Ovary (tissue), 9 donors: ENCODE results near the gene NR1D1. TPM values are rescaled to one million over a fixed set of nuclear protein-coding genes. Genes with fewer than 3 reads are reported as not detected.
A peak's percentile ranks its signal among the peaks of the same experiment; 100 is the strongest.

Experiments used
- DNase-seq, 5 donors: peaks; one replicate each; pipeline ENCODE4 v3.0.0-alpha.2; 2019 to 2020
- H3K27ac ChIP-seq, 2 donors: fragments of 200-600 bp; one replicate each; pipeline versions ENCODE4 v1.5.1 to v1.8.0; 2019 to 2022
- H3K27me3 ChIP-seq: fragments of 200-600 bp; one replicate; pipeline ENCODE4 v1.8.0; 2022
- H3K36me3 ChIP-seq: fragments of 200-600 bp; sonication (generic); one replicate; pipeline ENCODE4 v1.5.1; 2019
- H3K4me1 ChIP-seq: one replicate; pipeline ENCODE4 v1.8.1; 2013; ENCODE audit warnings: mild to moderate bottlenecking, moderate library complexity; ENCODE audit not compliant: insufficient read depth
- H3K4me3 ChIP-seq: fragments of 200-600 bp; sonication (generic); one replicate; pipeline ENCODE4 v1.5.1; 2017
- H3K9me3 ChIP-seq, 2 donors: fragments of 200-600 bp in 1 of 2; sonication (generic) in 1 of 2; one replicate each; pipeline versions ENCODE4 v1.5.1 to v1.8.1; 2013 to 2019; ENCODE audit warnings: mild to moderate bottlenecking in 1 of 2, moderate library complexity in 1 of 2
- EP300 ChIP-seq: sonication (generic); formaldehyde crosslinking; IDR thresholded peaks from one replicate; pipeline ENCODE4 v1.6.1; 2017; ENCODE audit warnings: antibody characterized with exemption
- POLR2A ChIP-seq: fragments of 450-650 bp; IDR thresholded peaks from one replicate; pipeline ENCODE4 v1.6.1; 2017; ENCODE audit warnings: antibody characterized with exemption, mild to moderate bottlenecking, moderate library complexity
- WGBS, 3 donors: extraction: QIAGEN DNeasy Blood & Tissue Kit in 1 of 3; methylation state at CpG; one replicate each; pipeline versions ENCODE4 v1.1.5 to v1.1.7; 2013 to 2017; 5-methylcytosine and 5-hydroxymethylcytosine counted together
- intact Hi-C, 4 donors: fragments of 100-400 bp; cut with DNase I; formaldehyde crosslinking; loops; one replicate each; pipeline versions ENCODE4 v1.11.0 to v1.15.1; 2022 to 2023
- polyA plus RNA-seq, 2 donors: library from polyadenylated mRNA; stranded (reverse); fragments of 200-250 nt in 1 of 2; fragments of 350-450 nt in 1 of 2; fragmentation: Illumina TruSeq in 1 of 2; extraction: RNeasy Lipid Tissue Mini Kit (QIAGEN cat#74804) in 1 of 2; gene quantifications; one replicate each; pipeline ENCODE4 v1.2.3, GENCODE V29; 2013 to 2014
- total RNA-seq, 7 donors: library from RNA; depleted of rRNA in 2 of 7; stranded (reverse); fragments of >200 nt in 2 of 7; fragmentation: NEBNext Ultra II Directional in 3 of 7; extraction: Animal tissue kit (Norgen Biotek cat#: 25700) in 3 of 7; gene quantifications; one replicate each; pipeline versions ENCODE4 v1.1.0 to v1.2.4, GENCODE V29; 2016 to 2023
- TF ChIP-seq, protein P1 (sequence below), 3 donors: fragments of 450-650 bp in 2 of 3; fragments of 200-600 bp in 1 of 3; IDR thresholded peaks; one replicate each; pipeline versions ENCODE4 v1.5.1 to v1.8.0; 2016 to 2022; ENCODE audit warnings: antibody characterized with exemption in 3 of 3, mild to moderate bottlenecking in 1 of 3
- donor health status: DM: no; HTN: no; CAD: no; lungs with moderate emphysema.
- donor health status: DM: no; HTN: no; CAD: no.
- donor health status: Bipolar disorder and iron deficiency.
- donor health status: DM: yes; HTN: yes; CAD: no.
- donor health status: DM: no; HTN: no; CAD: no.
- donor health status: DM: yes; HTN: yes; CAD: no.

The NR1D1 gene
- total and polyA plus RNA-seq, 9 donors, result 10.7 to 73.8 (median 23.7) TPM

DNA sequence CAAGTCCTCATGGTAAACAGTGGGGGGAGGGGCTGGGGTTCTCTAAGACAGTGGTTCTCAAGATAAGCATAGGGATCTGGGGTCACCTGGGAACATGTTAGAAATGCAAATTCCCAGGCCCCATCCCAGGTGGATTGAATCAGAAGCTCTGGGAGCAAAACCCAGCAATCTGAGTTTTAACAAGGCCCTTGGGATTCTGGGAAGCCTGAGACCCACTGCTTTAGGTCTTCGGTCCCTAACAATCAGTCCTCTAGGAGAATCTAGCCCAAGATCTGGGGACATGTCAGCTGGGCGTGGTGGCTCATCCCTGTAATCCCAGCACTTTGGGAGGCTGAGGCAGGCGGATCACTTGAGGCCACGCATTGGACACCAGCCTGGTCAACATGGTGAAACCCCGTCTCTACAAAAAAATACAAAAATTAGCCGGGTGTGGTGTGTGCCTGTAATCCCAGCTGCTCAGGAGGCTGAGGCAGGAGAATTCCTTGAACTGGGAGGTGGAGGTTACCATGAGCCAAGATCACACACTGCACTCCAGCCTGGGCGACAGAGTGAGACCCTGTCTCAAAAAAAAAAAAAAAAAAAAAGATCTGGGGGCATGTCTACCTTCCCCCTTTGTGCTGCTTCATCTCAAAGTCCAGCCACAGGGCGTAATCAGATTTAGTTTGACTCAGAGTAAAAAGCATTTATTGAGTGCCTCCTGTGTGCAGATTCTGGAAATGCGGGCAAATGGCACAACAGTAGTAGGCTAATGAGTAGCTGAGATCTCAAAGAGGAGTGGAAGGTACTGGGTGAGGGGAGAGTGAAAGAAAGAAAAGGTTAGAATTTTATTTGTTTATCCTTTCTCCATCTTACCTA lies 8.8 kb upstream of the NR1D1 start:
- Histone ChIP-seq H3K36me3 (no peaks in the 10 kb centered on the region), H3K27me3 (no peaks in the 10 kb centered on the region), H3K9me3 (no peaks in the 10 kb centered on the region), H3K4me1 (peaks cover 46% of the 10 kb centered on the region), H3K27ac (peak overlapping the region; percentile 89 to 91), H3K4me3 (no peak overlapping the region)
- no peak for TF ChIP-seq POLR2A
- TF ChIP-seq, protein P1, sequence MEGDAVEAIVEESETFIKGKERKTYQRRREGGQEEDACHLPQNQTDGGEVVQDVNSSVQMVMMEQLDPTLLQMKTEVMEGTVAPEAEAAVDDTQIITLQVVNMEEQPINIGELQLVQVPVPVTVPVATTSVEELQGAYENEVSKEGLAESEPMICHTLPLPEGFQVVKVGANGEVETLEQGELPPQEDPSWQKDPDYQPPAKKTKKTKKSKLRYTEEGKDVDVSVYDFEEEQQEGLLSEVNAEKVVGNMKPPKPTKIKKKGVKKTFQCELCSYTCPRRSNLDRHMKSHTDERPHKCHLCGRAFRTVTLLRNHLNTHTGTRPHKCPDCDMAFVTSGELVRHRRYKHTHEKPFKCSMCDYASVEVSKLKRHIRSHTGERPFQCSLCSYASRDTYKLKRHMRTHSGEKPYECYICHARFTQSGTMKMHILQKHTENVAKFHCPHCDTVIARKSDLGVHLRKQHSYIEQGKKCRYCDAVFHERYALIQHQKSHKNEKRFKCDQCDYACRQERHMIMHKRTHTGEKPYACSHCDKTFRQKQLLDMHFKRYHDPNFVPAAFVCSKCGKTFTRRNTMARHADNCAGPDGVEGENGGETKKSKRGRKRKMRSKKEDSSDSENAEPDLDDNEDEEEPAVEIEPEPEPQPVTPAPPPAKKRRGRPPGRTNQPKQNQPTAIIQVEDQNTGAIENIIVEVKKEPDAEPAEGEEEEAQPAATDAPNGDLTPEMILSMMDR (IDR thresholded peaks at IDR 0.05), result peak in 1 of 3 donors; percentile 10
- WGBS, 3 donors, result 91 to 92% (median 92%) methylated on average over 9 of the region's 9 CpGs
- intact Hi-C loops, result loop anchor here in 2 of 4 donors (5.0 kb wide), 2 partner anchors 37 to 47 kb away; partner anchors contain the start of gene THRA (in 1 of the 2)
- peak in 3 of 5 donors; percentile 40 to 53 (median 43) for DNase-seq

- Histone ChIP-seq H3K4me1 (peaks cover 53% of the 10 kb centered on the region), H3K27me3 (no peaks in the 10 kb centered on the region), H3K36me3 (no peaks in the 10 kb centered on the region), H3K9me3 (no peaks in the 10 kb centered on the region), H3K4me3 (no peak overlapping the region), H3K27ac (peak overlapping the region; percentile 89 to 91)
- intact Hi-C loops, result loop anchor here in 2 of 4 donors (5.0 kb wide), 2 partner anchors 35 to 45 kb away; partner anchors contain the start of gene THRA (in 1 of the 2)
- WGBS, 3 donors, result 29 to 43% (median 32%) methylated on average over 5 of the region's 5 CpGs
- DNase-seq, result peak in 3 of 5 donors; percentile 40 to 51 (median 43)
- TF ChIP-seq EP300 (no peak), POLR2A (no peak)
- TF ChIP-seq, protein P1 (IDR thresholded peaks at IDR 0.05), result no peak
Observed at GRCh38 chr17:40107522-40108174, 7.3 kb upstream of the NR1D1 start.

- no peak overlapping the region for H3K4me3 ChIP-seq
- WGBS, 3 donors, result 8 to 14% (median 12%) methylated on average over 20 of the region's 20 CpGs
- intact Hi-C loops, result loop anchor here in 2 of 4 donors (5.0 kb wide), 2 partner anchors 35 to 45 kb away; partner anchors contain the start of gene THRA (in 1 of the 2)
- H3K36me3 ChIP-seq, result no peaks in the 10 kb centered on the region
- peak; percentile 58 to 75 (median 67) for DNase-seq
- no peaks in the 10 kb centered on the region for H3K9me3 ChIP-seq
- peak overlapping the region; percentile 89 to 91 for H3K27ac ChIP-seq
- H3K4me1 ChIP-seq, result peaks cover 51% of the 10 kb centered on the region
- no peaks in the 10 kb centered on the region for H3K27me3 ChIP-seq
- TF ChIP-seq EP300 (no peak), POLR2A (no peak)
- TF ChIP-seq, protein P1 (IDR thresholded peaks at IDR 0.05), result no peak
Observed at GRCh38 chr17:40106760-40107521, 6.6 kb upstream of the NR1D1 start.
